ENCODE measurements around the gene NBPF15. TPM values are rescaled to one million over a fixed set of nuclear protein-coding genes. Genes with fewer than 3 reads are reported as not detected.
"Not testable (repeated sequence)": the region's sequence is repeated elsewhere in the genome, so short reads cannot be mapped to it uniquely, and the experiment has no call there.

The NBPF15 gene
- 9.1 TPM for total RNA-seq
- long read RNA-seq, partial matches to known transcripts = 1 of 6 reads
- long read RNA-seq, other reads (novel, unspliced or antisense) = 5 of 6 reads

GRCh38 chr1:144461136-144461759, at the start of gene NBPF15:
NBPF15 (minus strand) TSS chr1:144461669; CDS start chr1:144440003, 21,666 bp downstream.
- intact Hi-C loops (cut with micrococcal nuclease) = not testable (repeated sequence)
- peak; percentile 89 for DNase-seq
- peak; percentile 100 for ATAC-seq

- DNase-seq; ATAC-seq; intact Hi-C loops (cut with micrococcal nuclease): not testable (repeated sequence)
These were observed 35.0 kb upstream of the NBPF15 start for GRCh38 chr1:144496429-144496828.

- DNase-seq; ATAC-seq; intact Hi-C loops (cut with micrococcal nuclease): not testable (repeated sequence)
These were observed 32.7 kb upstream of the NBPF15 start for GRCh38 chr1:144494130-144494529.

GRCh38 chr1:144490394-144490793, 28.9 kb upstream of the NBPF15 start:
- intact Hi-C loops (cut with micrococcal nuclease); ATAC-seq; DNase-seq: not testable (repeated sequence)

GRCh38 chr1:144487002-144487401, 25.5 kb upstream of the NBPF15 start:
- intact Hi-C loops (cut with micrococcal nuclease); ATAC-seq; DNase-seq: not testable (repeated sequence)

- ATAC-seq; intact Hi-C loops (cut with micrococcal nuclease); DNase-seq: not testable (repeated sequence)
These were observed 23.9 kb upstream of the NBPF15 start for GRCh38 chr1:144485048-144485993.

GRCh38 chr1:144473897-144474296, 12.4 kb upstream of the NBPF15 start:
- DNase-seq; ATAC-seq; intact Hi-C loops (cut with micrococcal nuclease): not testable (repeated sequence)

GRCh38 chr1:144471434-144471833, 10.0 kb upstream of the NBPF15 start:
- ATAC-seq; intact Hi-C loops (cut with micrococcal nuclease); DNase-seq: not testable (repeated sequence)

- intact Hi-C loops (cut with micrococcal nuclease); DNase-seq: not testable (repeated sequence)
- peak; percentile 26 for ATAC-seq
These were observed 309 bp upstream of the NBPF15 start for GRCh38 chr1:144461778-144462177.

- ATAC-seq = peak; percentile 68
- intact Hi-C loops (cut with micrococcal nuclease); DNase-seq: not testable (repeated sequence)
These were observed 783 bp downstream of the NBPF15 start for GRCh38 chr1:144460686-144461085.

GRCh38 chr1:144442402-144442801, 19.1 kb downstream of the NBPF15 start:
- ATAC-seq; intact Hi-C loops (cut with micrococcal nuclease); DNase-seq: not testable (repeated sequence)

GRCh38 chr1:144439737-144440136, 21.7 kb downstream of the NBPF15 start:
- intact Hi-C loops (cut with micrococcal nuclease); DNase-seq; ATAC-seq: not testable (repeated sequence)

GRCh38 chr1:144418891-144419694, 42.4 kb downstream of the NBPF15 start:
- DNase-seq = peak; percentile 38
- ATAC-seq; intact Hi-C loops (cut with micrococcal nuclease): not testable (repeated sequence)

GRCh38 chr1:144413404-144414118, 47.9 kb downstream of the NBPF15 start:
- ATAC-seq; intact Hi-C loops (cut with micrococcal nuclease): not testable (repeated sequence)

GRCh38 chr1:144412491-144413403, 48.7 kb downstream of the NBPF15 start:
- intact Hi-C loops (cut with micrococcal nuclease) = not testable (repeated sequence)
- ATAC-seq = peak; percentile 89
- DNase-seq = peak; percentile 57

More at GRCh38 chr1:144413404-144414118, 47.9 kb downstream of the NBPF15 start:
- DNase-seq = not testable (repeated sequence)

- peak; percentile 94 for ATAC-seq
- intact Hi-C loops (cut with micrococcal nuclease) = not testable (repeated sequence)
These were observed 49.4 kb downstream of the NBPF15 start for GRCh38 chr1:144412068-144412471.

GRCh38 chr1:144402807-144403206, 58.7 kb downstream of the NBPF15 start:
- ATAC-seq; DNase-seq; intact Hi-C loops (cut with micrococcal nuclease): not testable (repeated sequence)

More at GRCh38 chr1:144412068-144412471, 49.4 kb downstream of the NBPF15 start:
- peak; percentile 84 for DNase-seq
